LNCaP clone FGC (cell line): Measurements from ENCODE around the gene CCDC7.
"Not testable (repeated sequence)": the region's sequence is repeated elsewhere in the genome, so short reads cannot be mapped to it uniquely, and the experiment has no call there.

Source experiments
- DNase-seq: peaks from one replicate; pipeline ENCODE4 v3.0.0-alpha.2; 2011; ENCODE audit warnings: low read depth
- H3K4me3 ChIP-seq: 2 replicates; pipeline ENCODE4 v1.5.1; 2011; ENCODE audit warnings: mild to moderate bottlenecking, low read depth, low read length, control low read depth
- TF ChIP-seq, protein P1 (sequence below): IDR thresholded peaks from 2 replicates; pipeline ENCODE4 v1.5.1; 2012; ENCODE audit warnings: mild to moderate bottlenecking; ENCODE audit not compliant: control insufficient read depth, insufficient read depth; ENCODE audit errors: extremely low read depth

The CCDC7 gene

DNA sequence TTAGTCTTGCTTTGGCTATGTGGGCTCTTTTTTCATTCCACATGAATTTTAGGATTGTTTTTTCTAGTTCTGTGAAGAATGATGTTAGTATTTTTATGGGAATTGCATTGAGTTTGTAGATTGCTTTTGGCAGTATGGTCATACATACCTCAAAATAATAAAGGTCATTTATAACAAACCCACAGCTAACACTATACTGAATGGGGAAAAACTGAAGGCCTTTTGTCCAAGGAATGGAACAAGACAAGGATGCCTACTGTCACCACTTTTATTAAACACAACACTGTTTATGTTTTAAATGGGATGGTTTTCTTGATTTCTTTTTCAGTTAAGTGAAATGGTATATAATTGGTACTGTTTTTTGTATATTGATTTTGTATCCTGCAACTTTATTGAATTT lies 84.3 kb downstream of the CCDC7 start:
- H3K4me3 ChIP-seq, result no peak overlapping the region
- no peak for DNase-seq
- TF ChIP-seq, protein P1, sequence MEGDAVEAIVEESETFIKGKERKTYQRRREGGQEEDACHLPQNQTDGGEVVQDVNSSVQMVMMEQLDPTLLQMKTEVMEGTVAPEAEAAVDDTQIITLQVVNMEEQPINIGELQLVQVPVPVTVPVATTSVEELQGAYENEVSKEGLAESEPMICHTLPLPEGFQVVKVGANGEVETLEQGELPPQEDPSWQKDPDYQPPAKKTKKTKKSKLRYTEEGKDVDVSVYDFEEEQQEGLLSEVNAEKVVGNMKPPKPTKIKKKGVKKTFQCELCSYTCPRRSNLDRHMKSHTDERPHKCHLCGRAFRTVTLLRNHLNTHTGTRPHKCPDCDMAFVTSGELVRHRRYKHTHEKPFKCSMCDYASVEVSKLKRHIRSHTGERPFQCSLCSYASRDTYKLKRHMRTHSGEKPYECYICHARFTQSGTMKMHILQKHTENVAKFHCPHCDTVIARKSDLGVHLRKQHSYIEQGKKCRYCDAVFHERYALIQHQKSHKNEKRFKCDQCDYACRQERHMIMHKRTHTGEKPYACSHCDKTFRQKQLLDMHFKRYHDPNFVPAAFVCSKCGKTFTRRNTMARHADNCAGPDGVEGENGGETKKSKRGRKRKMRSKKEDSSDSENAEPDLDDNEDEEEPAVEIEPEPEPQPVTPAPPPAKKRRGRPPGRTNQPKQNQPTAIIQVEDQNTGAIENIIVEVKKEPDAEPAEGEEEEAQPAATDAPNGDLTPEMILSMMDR, result no peak

DNA sequence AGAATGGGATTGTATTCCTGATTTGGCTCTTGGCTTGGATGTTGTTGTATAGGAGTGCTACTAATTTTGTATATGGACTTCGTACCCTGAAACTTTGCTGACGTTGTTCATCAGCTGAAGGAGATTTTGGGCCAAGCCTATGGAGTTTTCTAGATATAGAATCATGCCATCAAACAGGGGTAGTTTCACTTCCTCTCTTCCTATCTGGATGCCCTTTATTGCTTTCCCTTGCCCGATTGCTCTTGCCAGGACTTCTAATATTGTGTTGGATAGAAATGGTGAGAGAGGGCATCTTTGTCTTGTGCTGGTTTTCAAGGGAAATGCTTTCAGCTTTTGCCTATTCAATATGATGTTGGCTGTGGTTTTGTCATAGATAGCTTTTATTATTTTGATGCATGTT lies 92.3 kb downstream of the CCDC7 start:
- TF ChIP-seq, protein P1, result no peak
- no peak overlapping the region for H3K4me3 ChIP-seq
- DNase-seq, result no peak

DNA sequence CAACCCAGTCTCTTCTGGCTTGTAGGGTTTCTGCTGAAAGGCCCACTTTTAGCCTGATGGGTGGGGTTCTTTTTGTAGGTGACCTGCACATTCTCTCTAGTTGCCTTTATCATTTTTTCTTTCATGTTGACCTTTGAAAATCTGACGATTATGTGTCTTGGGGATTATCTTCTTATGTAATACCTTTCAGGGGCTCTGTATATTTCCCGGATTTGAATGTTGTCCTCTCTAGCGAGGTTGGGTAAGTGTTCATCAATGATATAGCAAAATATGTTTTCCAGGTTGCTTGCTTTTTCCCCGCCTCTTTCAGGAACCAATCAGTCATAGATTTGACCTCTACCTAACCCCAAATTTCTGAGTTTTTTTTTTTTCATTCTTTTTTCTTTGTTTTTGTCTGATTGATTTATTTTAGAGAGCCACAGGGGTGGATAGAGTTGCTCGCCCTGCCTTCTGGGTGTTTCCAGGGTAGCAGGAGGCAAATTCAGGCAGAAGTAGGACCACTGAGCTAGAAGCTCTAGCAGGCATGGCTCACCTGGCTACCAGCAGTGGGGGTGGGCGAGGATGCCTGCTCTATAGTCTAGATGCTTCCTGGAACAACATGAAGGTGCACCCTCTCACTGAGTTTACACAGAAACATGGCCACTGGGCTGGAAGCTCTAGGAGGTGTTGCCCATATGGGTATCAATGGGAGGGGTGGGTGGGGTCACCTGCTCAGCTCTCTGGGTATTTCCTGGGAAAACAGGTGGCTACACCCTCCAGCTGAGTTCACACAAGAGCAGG lies 94.9 kb downstream of the CCDC7 start:
- no peak overlapping the region for H3K4me3 ChIP-seq
- TF ChIP-seq, protein P1, result no peak
- no peak for DNase-seq

DNA sequence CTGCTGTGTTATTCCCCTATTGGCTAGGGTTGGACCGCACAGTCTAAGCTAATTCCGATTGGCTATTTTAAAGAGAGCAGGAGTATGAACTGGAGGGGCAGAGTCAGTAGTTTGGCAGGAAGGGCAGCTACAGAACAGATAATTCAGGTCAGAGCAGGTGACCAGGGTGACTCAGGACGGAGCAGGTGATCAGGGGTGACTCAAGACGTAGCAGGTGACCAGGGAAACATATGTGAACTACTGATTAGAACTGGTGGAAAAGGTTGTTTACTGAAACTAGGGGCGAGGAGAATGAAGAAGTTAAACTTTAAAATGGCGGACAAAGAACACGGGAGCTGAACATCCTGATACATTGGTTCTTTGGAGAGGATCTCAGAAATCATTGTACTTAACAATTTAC lies 102.3 kb downstream of the CCDC7 start:
- TF ChIP-seq, protein P1, result no peak
- no peak for DNase-seq
- no peak overlapping the region for H3K4me3 ChIP-seq

DNA sequence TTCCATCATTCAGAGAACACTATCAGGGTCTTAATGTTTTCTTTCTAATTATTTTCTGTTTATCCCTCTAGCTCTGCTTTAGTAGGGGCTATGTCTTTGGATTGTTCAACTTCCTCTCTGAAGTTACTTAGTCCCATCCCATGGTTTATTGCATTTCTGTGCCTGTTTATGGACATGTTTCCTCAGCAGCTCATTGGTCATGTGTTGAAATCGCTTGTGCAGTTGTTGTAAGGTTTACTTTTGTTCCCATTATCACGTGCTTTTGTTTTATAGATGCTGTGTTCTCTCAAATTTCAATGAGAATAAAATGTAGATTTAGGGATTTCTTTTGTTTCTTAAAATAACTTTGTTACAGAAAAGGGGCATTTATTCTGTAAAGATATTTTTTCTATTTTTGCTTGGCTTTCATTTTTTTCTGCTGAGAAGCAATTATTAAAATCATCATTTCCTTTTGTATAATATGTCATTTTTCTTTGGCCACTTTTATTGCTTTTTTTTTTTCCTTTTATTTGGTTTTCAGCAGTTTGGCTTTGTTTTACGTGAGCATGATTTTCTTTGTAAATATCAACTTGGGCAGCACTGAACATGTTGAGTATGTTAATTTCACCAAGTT lies 110.9 kb downstream of the CCDC7 start:
- TF ChIP-seq, protein P1, result no peak
- DNase-seq, result no peak
- H3K4me3 ChIP-seq, result no peak overlapping the region

DNA sequence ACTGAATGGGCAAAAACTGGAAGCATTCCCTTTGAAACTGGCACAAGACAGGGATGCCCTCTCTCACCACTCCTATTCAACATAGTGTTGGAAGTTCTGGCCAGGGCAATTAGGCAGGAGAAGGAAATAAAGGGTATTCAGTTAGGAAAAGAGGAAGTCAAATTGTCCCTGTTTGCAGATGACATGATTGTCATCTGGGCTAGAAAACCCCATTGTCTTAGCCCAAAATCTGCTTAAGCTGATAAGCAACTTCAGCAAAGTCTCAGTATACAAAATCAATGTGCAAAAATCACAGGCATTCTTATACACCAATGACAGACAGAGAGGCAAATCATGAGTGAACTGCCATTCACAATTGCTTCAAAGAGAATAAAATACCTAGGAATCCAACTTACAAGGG lies 116.8 kb downstream of the CCDC7 start:
- not testable (repeated sequence) for H3K4me3 ChIP-seq, DNase-seq

DNA sequence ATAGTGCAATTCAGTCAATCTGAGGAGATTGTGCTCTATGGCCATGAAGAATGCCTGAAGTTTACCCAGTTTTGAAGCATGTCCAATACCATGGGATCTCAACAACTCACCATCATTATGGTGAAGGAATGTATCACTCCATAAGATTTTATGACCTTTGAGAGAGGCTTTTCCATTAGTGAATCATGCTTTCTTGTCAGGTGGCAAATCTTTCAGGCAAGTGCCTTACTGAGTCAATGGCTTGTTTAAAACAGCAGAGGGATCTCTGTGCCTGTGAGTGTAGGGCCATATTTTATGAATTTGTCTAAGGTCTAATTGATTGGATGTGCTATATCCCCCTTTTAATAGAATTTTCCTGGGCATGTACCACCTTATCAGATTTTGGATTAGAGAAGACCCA lies 131.5 kb downstream of the CCDC7 start:
- TF ChIP-seq, protein P1, result no peak
- no peak overlapping the region for H3K4me3 ChIP-seq
- no peak for DNase-seq
